Transverse colon (tissue), 4 donors: Measurements from ENCODE around the gene C1orf21. TPM values are rescaled to one million over a fixed set of nuclear protein-coding genes. Genes with fewer than 3 reads are reported as not detected.
A peak's percentile ranks its signal among the peaks of the same experiment; 100 is the strongest.

Experiments used
- DNase-seq: peaks from one replicate; pipeline ENCODE4 v3.0.0-alpha.2; 2019
- H3K27ac ChIP-seq, 4 donors: fragments of 200-600 bp; sonication (generic); 2 replicates each; pipeline ENCODE4 v1.5.1; 2016 to 2018; ENCODE audit warnings: inconsistent platforms in 4 of 4
- H3K27me3 ChIP-seq: fragments of 200-600 bp; sonication (generic); 2 replicates; pipeline ENCODE4 v1.5.1; 2017; ENCODE audit warnings: inconsistent platforms
- H3K36me3 ChIP-seq, 4 donors: fragments of 200-600 bp; sonication (generic); 2 replicates each; pipeline ENCODE4 v1.5.1; 2017 to 2019; ENCODE audit warnings: inconsistent platforms in 4 of 4
- H3K4me1 ChIP-seq, 4 donors: fragments of 200-600 bp; sonication (generic); 2 replicates each; pipeline ENCODE4 v1.5.1; 2017 to 2020; ENCODE audit warnings: inconsistent platforms in 4 of 4
- H3K4me3 ChIP-seq, 4 donors: fragments of 200-600 bp; sonication (generic); 1 replicate in 1 of 4; 2 replicates in 3 of 4; pipeline versions ENCODE4 v1.5.1 to v1.6.1; 2017 to 2019; ENCODE audit warnings: inconsistent platforms in 4 of 4
- H3K9me3 ChIP-seq, 2 donors: fragments of 200-600 bp; sonication (generic); 2 replicates each; pipeline ENCODE4 v1.5.1; 2017 to 2019; ENCODE audit warnings: inconsistent platforms in 2 of 2
- CTCF ChIP-seq, 5 experiments: fragments of 200-600 bp in 3 of 5; fragments of 450-650 bp in 2 of 5; sonication (generic) in 3 of 5; IDR thresholded peaks; 1 replicate in 2 of 5; 2 replicates in 3 of 5; pipeline ENCODE4 v1.5.1; 2016 to 2017; ENCODE audit warnings: antibody characterized with exemption in 5 of 5, inconsistent platforms in 3 of 5, mild to moderate bottlenecking in 2 of 5, moderate library complexity in 1 of 5
- EP300 ChIP-seq: sonication (generic); formaldehyde crosslinking; IDR thresholded peaks from one replicate; pipeline ENCODE4 v1.6.1; 2017; ENCODE audit warnings: antibody characterized with exemption, low read depth
- POLR2A ChIP-seq: fragments of 450-650 bp; IDR thresholded peaks from one replicate; pipeline ENCODE4 v1.6.1; 2016; ENCODE audit warnings: antibody characterized with exemption, mild to moderate bottlenecking, moderate library complexity
- POLR2AphosphoS5 ChIP-seq, 3 donors: sonication (generic); formaldehyde crosslinking; IDR thresholded peaks; one replicate each; pipeline ENCODE4 v1.6.1; 2016; ENCODE audit warnings: antibody characterized with exemption in 3 of 3
- WGBS, 2 donors: methylation state at CpG; one replicate each; pipeline ENCODE4 v1.1.5; 2018; ENCODE audit warnings: low coverage in 1 of 2; 5-methylcytosine and 5-hydroxymethylcytosine counted together
- in situ Hi-C, 4 donors: fragments of 200-750 bp; cut with MboI; loops; one replicate each; pipeline versions ENCODE4 v1.15.0 to v1.15.1; 2017; ENCODE audit warnings: low sequenced_read_pairs in 3 of 4, low pct_ligation_motif_present in 1 of 4, low pct_unique_long_range_greater_than_20kb in 1 of 4
- intact Hi-C: fragments of 100-400 bp; cut with DNase I; formaldehyde crosslinking; loops from one replicate; pipeline ENCODE4 v1.15.1; 2023; ENCODE audit warnings: low total_unique reads
- total RNA-seq, 4 donors: library from RNA; depleted of rRNA; stranded (reverse); fragments of >200 nt; gene quantifications; one replicate each; pipeline ENCODE4 v1.1.0, GENCODE V29; 2016

Gene C1orf21
- total RNA-seq, 4 donors from 2014 or later, result 38.4 to 70.0 (median 62.4) TPM

- DNase-seq, result no peak
- in situ Hi-C loops (no loop called here), intact Hi-C loops (no loop called here)
- H3K27ac ChIP-seq, result peak overlapping the region; percentile 57 to 75 (median 64)
- H3K36me3 ChIP-seq, result no peaks in the 10 kb centered on the region
- no peak overlapping the region for H3K4me3 ChIP-seq
- H3K4me1 ChIP-seq, result peaks cover 2 to 25% (median 8%) of the 10 kb centered on the region in 4 donors
- no peaks in the 10 kb centered on the region for H3K27me3 ChIP-seq
- H3K9me3 ChIP-seq, result no peaks in the 10 kb centered on the region
- TF ChIP-seq POLR2A (no peak), EP300 (no peak), POLR2AphosphoS5 (IDR thresholded peaks at IDR 0.05) (no peak)
- 83 to 84% methylated on average over 4 of the region's 4 CpGs for WGBS, 2 donors
Observed at GRCh38 chr1:184629266-184629665, 242.4 kb downstream of the C1orf21 start.

GRCh38 chr1:184630679-184631060 lies 243.8 kb downstream of the C1orf21 start:
- H3K9me3 ChIP-seq, result no peaks in the 10 kb centered on the region
- intact Hi-C loops, result no loop called here
- H3K4me1 ChIP-seq, result peaks cover 0 to 19% (median 8%) of the 10 kb centered on the region in 4 donors
- TF ChIP-seq CTCF (IDR thresholded peaks at IDR 0.05), result no peak
- TF ChIP-seq POLR2AphosphoS5 (IDR thresholded peaks at IDR 0.05), result no peak
- TF ChIP-seq POLR2A, result no peak
- no peak for TF ChIP-seq EP300
- no peaks in the 10 kb centered on the region for H3K27me3 ChIP-seq
- no peaks in the 10 kb centered on the region for H3K36me3 ChIP-seq
- DNase-seq, result no peak
- in situ Hi-C loops, result no loop called here
- H3K4me3 ChIP-seq, result no peak overlapping the region
- peak overlapping the region; percentile 25 to 75 (median 62) for H3K27ac ChIP-seq
- 74 to 83% methylated on average over 4 to 5 of the region's 5 CpGs for WGBS, 2 donors

- H3K4me1 ChIP-seq, result peaks cover 0 to 8% (median 0%) of the 10 kb centered on the region in 4 donors
Observed at GRCh38 chr1:184632415-184633175, 245.8 kb downstream of the C1orf21 start.

GRCh38 chr1:184633785-184634184 lies 247.0 kb downstream of the C1orf21 start:
- TF ChIP-seq POLR2AphosphoS5 (IDR thresholded peaks at IDR 0.05) (peak in 1 of 3 donors; percentile 38), CTCF (IDR thresholded peaks at IDR 0.05) (no peak), POLR2A (no peak)
- Histone ChIP-seq H3K4me1 (peaks cover 0 to 8% (median 0%) of the 10 kb centered on the region in 4 donors), H3K9me3 (no peaks in the 10 kb centered on the region), H3K4me3 (no peak overlapping the region), H3K36me3 (no peaks in the 10 kb centered on the region), H3K27ac (no peak overlapping the region), H3K27me3 (no peaks in the 10 kb centered on the region)
- in situ Hi-C loops (no loop called here), intact Hi-C loops (no loop called here)
- WGBS, 2 donors, result 80% methylated on average over 4 of the region's 4 CpGs; no CpG with 5 or more reads in 1 of the 2 donors
- DNase-seq, result no peak

More at GRCh38 chr1:184632415-184633175, 245.8 kb downstream of the C1orf21 start:
- WGBS, 2 donors, result 80 to 82% methylated on average over 4 to 8 of the region's 8 CpGs
- H3K27me3 ChIP-seq, result no peaks in the 10 kb centered on the region
- DNase-seq, result no peak
- intact Hi-C loops (no loop called here), in situ Hi-C loops (no loop called here)
- no peaks in the 10 kb centered on the region for H3K9me3 ChIP-seq
- H3K4me3 ChIP-seq, result no peak overlapping the region
- H3K36me3 ChIP-seq, result no peaks in the 10 kb centered on the region
- peak overlapping the region in 1 of 4 donors; percentile 4 for H3K27ac ChIP-seq
- TF ChIP-seq POLR2A (no peak), EP300 (no peak), POLR2AphosphoS5 (IDR thresholded peaks at IDR 0.05) (no peak), CTCF (IDR thresholded peaks at IDR 0.05) (no peak)
